Activated T-cell treated with anti-CD3 and anti-CD28 coated beads for 1 hour (primary cell): ENCODE results near the gene PGBD4.
"Not testable (repeated sequence)": the region's sequence is repeated elsewhere in the genome, so short reads cannot be mapped to it uniquely, and the experiment has no call there.

ENCODE experiments used
- DNase-seq: peaks from one replicate; pipeline ENCODE4 v3.0.0-alpha.2; 2020; ENCODE audit warnings: low read depth

Gene PGBD4

GRCh38 chr15:34114215-34114614, 12.3 kb downstream of the PGBD4 start:
- DNase-seq = no peak

- DNase-seq = no peak
Measured at GRCh38 chr15:34114739-34115138, 12.9 kb downstream of the PGBD4 start.

- DNase-seq = no peak
Measured at GRCh38 chr15:34116620-34117019, 14.7 kb downstream of the PGBD4 start.

GRCh38 chr15:34119291-34119690, 17.4 kb downstream of the PGBD4 start:
- DNase-seq = no peak

GRCh38 chr15:34120420-34120819, 18.5 kb downstream of the PGBD4 start:
- DNase-seq = not testable (repeated sequence)

GRCh38 chr15:34121786-34122185, 19.9 kb downstream of the PGBD4 start:
- DNase-seq = not testable (repeated sequence)

- no peak for DNase-seq
Measured at GRCh38 chr15:34122771-34123183, 20.9 kb downstream of the PGBD4 start.

- no peak for DNase-seq
Measured at GRCh38 chr15:34124651-34125050, 22.8 kb downstream of the PGBD4 start.

GRCh38 chr15:34125945-34126344, 24.1 kb downstream of the PGBD4 start:
- no peak for DNase-seq

GRCh38 chr15:34126522-34126921, 24.6 kb downstream of the PGBD4 start:
- no peak for DNase-seq

- no peak for DNase-seq
Measured at GRCh38 chr15:34128898-34129297, 27.0 kb downstream of the PGBD4 start.

- no peak for DNase-seq
Measured at GRCh38 chr15:34132881-34133280, 31.0 kb downstream of the PGBD4 start.

- no peak for DNase-seq
Measured at GRCh38 chr15:34133511-34133910, 31.6 kb downstream of the PGBD4 start.

GRCh38 chr15:34147371-34148140, 45.7 kb downstream of the PGBD4 start:
- DNase-seq = no peak

- no peak for DNase-seq
Measured at GRCh38 chr15:34154725-34155204, 52.9 kb downstream of the PGBD4 start.

GRCh38 chr15:34155859-34156258, 54.0 kb downstream of the PGBD4 start:
- no peak for DNase-seq
